Fibroblast of the aortic adventitia (primary cell): ENCODE measurements around the gene SLC36A4. TPM values are rescaled to one million over a fixed set of nuclear protein-coding genes. Genes with fewer than 3 reads are reported as not detected.
"Not testable (repeated sequence)": the region's sequence is repeated elsewhere in the genome, so short reads cannot be mapped to it uniquely, and the experiment has no call there.

Experiments used
- DNase-seq: peaks from one replicate; pipeline ENCODE4 v3.0.0-alpha.2; 2010; ENCODE audit warnings: low read depth
- H3K4me3 ChIP-seq: 2 replicates; pipeline ENCODE4 v1.5.1; 2011; ENCODE audit warnings: low read depth, mild to moderate bottlenecking, control low read depth, low read length, moderate library complexity
- total RNA-seq: library from RNA; depleted of rRNA; stranded (reverse); fragments of >200 nt; gene quantifications from 2 replicates; pipeline ENCODE4 v1.2.3, GENCODE V29; 2012; ENCODE audit warnings: low replicate concordance
- TF ChIP-seq, protein P1 (sequence below): IDR thresholded peaks from 2 replicates; pipeline ENCODE4 v1.5.1; 2011; ENCODE audit warnings: mild to moderate bottlenecking, low read length, control low read depth, inconsistent platforms; ENCODE audit not compliant: insufficient read depth

The SLC36A4 gene
- total RNA-seq, 1 donor, result 24.8 TPM

DNA sequence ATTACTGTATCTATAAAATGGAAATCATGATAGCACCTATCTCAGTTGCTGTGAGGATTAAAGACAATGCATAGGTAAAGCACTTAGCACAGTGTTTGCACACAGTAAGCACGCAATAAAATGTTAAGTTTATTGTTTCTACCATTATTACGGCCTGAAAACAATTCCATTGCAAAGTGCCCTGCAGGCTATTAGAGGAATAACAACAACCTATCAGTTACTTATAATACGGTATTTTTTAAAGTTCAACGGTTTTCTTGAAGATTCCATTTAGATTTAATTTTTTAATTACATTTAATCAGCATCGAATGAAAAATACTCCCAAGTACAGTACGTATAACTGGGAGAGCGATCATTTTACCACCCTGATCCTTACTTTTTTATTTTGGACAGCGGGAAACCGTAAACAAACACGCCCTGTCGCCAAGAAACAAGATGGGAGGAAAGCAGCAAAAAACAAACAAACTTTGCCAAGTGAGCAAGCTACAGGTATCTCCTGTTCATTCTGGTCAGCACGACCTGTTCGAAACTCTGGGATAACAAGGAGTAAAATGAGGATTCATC lies 893 bp downstream of the SLC36A4 start:
- TF ChIP-seq, protein P1, sequence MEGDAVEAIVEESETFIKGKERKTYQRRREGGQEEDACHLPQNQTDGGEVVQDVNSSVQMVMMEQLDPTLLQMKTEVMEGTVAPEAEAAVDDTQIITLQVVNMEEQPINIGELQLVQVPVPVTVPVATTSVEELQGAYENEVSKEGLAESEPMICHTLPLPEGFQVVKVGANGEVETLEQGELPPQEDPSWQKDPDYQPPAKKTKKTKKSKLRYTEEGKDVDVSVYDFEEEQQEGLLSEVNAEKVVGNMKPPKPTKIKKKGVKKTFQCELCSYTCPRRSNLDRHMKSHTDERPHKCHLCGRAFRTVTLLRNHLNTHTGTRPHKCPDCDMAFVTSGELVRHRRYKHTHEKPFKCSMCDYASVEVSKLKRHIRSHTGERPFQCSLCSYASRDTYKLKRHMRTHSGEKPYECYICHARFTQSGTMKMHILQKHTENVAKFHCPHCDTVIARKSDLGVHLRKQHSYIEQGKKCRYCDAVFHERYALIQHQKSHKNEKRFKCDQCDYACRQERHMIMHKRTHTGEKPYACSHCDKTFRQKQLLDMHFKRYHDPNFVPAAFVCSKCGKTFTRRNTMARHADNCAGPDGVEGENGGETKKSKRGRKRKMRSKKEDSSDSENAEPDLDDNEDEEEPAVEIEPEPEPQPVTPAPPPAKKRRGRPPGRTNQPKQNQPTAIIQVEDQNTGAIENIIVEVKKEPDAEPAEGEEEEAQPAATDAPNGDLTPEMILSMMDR, result peak; percentile 57
- H3K4me3 ChIP-seq, result peak overlapping the region; percentile 82
- no peak for DNase-seq

DNA sequence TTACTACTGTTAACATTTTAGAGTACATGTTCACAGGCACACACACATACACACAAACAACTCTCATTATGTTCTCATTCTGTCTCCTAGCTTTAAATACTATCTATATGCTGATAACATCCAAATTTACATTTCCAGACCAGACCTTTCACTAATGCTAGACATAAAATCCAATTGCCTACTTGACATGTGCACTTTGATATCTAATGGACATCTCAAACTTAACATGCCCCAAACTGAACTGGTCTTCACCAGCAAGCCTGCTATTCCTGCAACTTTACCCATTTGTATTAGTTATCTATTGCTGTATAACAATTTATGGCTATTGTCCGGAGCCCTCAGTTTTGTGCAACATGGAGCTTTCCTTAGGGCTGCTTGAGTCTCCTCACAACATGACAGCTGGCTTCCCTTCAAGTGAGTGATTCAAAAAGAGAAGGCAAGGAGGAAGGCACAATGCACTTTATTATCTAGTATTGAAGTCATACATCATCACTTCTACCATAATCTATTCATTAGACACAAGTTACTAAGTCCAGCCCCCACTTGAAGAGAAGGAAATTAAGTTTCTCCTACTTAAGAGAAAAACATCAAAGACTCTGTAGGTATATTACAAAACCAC lies 3.0 kb downstream of the SLC36A4 start:
- no peak for DNase-seq
- no peak overlapping the region for H3K4me3 ChIP-seq
- TF ChIP-seq, protein P1, result no peak

DNA sequence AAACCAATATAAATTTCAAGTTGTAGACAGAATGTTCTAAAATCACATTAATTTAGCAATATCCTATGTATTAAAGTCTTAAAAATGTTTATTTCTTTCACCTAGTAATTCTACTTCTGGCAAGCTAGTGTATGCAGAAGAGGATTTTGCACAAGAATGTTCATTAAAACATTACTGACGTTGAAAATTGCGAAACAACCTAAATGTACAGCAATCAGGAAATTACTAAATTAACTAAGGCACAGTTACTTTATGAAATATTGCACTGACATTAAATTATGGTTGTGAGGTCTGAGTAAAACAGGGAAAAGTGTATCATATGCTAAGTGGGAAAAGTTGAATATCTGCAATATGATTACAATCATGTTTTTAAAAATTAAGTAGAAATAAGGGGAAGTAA lies 4.1 kb downstream of the SLC36A4 start:
- no peak for DNase-seq
- TF ChIP-seq, protein P1, result no peak
- no peak overlapping the region for H3K4me3 ChIP-seq

DNA sequence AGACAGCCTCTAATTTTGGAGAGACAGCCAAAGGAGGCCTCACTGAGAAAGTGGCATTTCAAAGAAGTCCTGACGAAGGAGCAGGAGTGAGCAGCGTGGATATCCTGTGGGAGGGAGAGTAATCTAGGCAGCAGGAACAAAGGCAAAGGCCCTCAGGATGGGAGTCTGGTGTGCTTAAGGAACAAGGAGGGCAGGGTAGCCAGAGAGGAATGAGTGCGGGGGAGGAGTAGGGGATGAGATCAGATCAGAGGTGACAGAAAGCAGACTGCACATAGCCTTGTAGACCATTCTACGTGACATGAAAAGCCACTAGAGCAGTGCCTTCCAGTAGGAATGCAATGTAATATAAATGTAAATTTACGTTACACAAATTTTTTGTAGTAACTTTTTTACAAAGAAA lies 5.6 kb downstream of the SLC36A4 start:
- no peak for DNase-seq
- TF ChIP-seq, protein P1, result no peak
- H3K4me3 ChIP-seq, result no peak overlapping the region

DNA sequence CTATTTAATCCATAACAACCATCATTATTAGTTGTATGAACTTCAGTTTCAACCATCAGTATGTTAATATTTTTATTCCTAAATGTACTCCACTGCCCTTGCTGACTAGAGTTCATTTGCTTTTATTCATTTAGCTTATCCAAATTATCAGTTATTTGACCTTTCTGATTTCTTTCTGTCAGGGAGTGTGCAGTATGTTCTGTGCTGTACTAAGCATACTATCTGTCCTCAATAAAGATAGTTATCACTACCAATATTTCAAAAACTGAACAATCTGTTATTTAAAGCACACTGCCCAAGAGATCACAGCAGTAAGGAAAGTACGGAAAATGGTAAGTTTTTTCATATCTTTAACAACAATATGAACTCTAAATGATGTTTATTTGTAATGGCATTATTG lies 8.3 kb downstream of the SLC36A4 start:
- H3K4me3 ChIP-seq, result no peak overlapping the region
- DNase-seq, result no peak
- TF ChIP-seq, protein P1, result no peak

DNA sequence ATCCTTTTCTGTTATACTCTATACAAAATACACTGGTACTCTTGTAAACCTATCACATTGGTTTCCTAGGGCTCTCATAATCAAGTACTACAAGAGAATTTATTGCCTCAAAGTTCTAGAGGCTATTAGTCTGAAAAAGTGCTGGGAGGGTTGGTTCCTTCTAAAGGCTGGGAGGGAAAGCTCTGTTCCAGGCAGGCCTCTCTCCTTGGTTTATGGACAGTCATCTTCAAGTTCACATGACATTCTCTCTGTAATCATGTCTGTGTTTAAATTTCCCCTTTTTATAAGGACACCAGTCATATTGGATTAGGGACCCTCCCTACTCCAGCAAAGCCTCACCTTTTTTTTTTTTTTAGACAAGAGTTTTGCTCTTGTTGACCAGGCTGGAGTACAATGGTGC lies 9.1 kb downstream of the SLC36A4 start:
- TF ChIP-seq, protein P1, result no peak
- H3K4me3 ChIP-seq, result no peak overlapping the region
- DNase-seq, result no peak

DNA sequence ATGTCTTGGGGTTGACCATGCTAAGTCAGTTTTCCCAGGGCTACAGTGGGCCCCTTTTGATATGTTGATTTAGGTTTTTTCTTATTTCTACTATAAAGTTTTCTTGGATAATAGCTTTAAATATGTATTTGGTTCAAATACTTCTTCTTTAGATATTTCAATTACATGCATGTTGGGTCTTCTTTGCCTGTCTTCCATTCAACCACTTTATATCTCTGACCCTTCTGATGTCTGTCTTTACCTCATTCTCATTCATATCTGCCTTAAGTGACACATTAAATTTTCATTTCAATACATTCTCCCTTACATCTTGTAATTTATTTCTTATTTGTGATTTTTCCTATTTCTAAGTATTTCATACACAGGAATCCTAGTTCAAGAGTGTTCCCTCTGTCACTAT lies 10.5 kb downstream of the SLC36A4 start:
- DNase-seq, result no peak
- H3K4me3 ChIP-seq, result no peak overlapping the region
- TF ChIP-seq, protein P1, result no peak

DNA sequence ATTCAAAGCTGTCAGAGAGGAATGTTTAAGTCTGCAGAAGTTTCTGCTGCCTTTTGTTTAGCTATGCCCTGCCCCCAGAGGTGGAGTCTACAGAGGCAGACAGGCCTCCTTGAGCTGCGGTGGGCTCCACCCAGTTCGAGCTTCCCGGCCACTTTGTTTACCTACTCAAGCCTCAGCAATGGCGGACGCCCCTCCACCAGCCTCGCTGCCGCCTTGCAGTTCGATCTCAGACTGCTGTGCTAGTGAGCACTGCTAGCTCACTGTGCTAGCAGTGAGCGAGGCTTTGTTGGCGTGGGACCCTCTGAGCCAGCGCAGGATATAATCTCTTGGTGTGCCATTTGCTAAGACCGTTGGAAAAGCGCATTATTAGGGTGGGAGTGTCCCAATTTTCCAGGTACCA lies 19.9 kb downstream of the SLC36A4 start:
- not testable (repeated sequence) for H3K4me3 ChIP-seq, DNase-seq
